ENCODE measurements around the gene CMKLR1. TPM values are rescaled to one million over a fixed set of nuclear protein-coding genes. Genes with fewer than 3 reads are reported as not detected.

CMKLR1 gene
- total and polyA plus RNA-seq, 2 donors (not counting 3 experiments of a cell fraction or from before 2014, with no cell fraction given): 0.61 TPM; not detected in 1

GRCh38 chr12:108301346-108301745 is 37.8 kb downstream of the CMKLR1 start:
- H3K9me1 ChIP-seq (replicated peaks; ENCODE audit: control insufficient read depth, extremely low read depth, insufficient read depth, low read length): no peaks in the 10 kb centered on the region
- no peak overlapping the region for H2AFZ ChIP-seq (ENCODE audit: low read depth, low read length)
- no peak overlapping the region for H3K27ac ChIP-seq (ENCODE audit: insufficient read depth, low read depth, low read length)
- BruUV-seq (replicated peaks): no TSS peak
- ChIA-PET CTCF (interaction anchor here (1.1 kb wide), 1 partner anchor 11 kb away, joined by 3 read pairs; no protein-coding TSS in a partner anchor), POLR2A (no interaction called here)
- intact Hi-C loops (cut with micrococcal nuclease) (loop anchor here (5.0 kb wide), 1 partner anchor 156 kb away; no protein-coding TSS in a partner anchor), dilution Hi-C loops (cut with MboI; ENCODE audit: extremely low pct_ligation_motif_present, low sequenced_read_pairs) (no loop called here)
- no peaks in the 10 kb centered on the region for H4K20me1 ChIP-seq (replicated peaks; ENCODE audit: control insufficient read depth, extremely low read depth, insufficient read depth, low read length)
- no peak for FAIRE-seq
- H3K36me3 ChIP-seq (ENCODE audit: control insufficient read depth in 2 of 2, extremely low read depth in 1 of 2, insufficient read depth in 2 of 2, low read length in 2 of 2): no peaks in the 10 kb centered on the region
- no peaks in the 10 kb centered on the region for H3K27me3 ChIP-seq (ENCODE audit: control insufficient read depth in 2 of 2, insufficient read depth in 2 of 2, low read length in 2 of 2)
- TF ChIP-seq JUN (IDR thresholded peaks at IDR 0.05; ENCODE audit: borderline replicate concordance, insufficient read depth, insufficient read length, low read depth) (no peak), GATA2 (IDR thresholded peaks at IDR 0.05; ENCODE audit: insufficient read depth, insufficient read length, low read depth, low read length) (no peak), EZH2 (IDR thresholded peaks at IDR 0.05; ENCODE audit: borderline replicate concordance, low read depth, low read length, severe bottlenecking) (no peak), POLR2A (IDR thresholded peaks at IDR 0.05; ENCODE audit: low read depth, low read length) (no peak), MYC (IDR thresholded peaks at IDR 0.05; ENCODE audit: low read depth, low read length) (no peak), CTCF (IDR thresholded peaks at IDR 0.05; ENCODE audit: extremely low read depth in 1 of 2, insufficient read depth in 1 of 2, low read depth in 1 of 2, low read length in 2 of 2) (no peak), MAX (IDR thresholded peaks at IDR 0.05; ENCODE audit: insufficient read depth, insufficient read length) (no peak), POLR2AphosphoS5 (IDR thresholded peaks at IDR 0.05; ENCODE audit: insufficient read depth, low read depth, low read length) (no peak), FOS (IDR thresholded peaks at IDR 0.05; ENCODE audit: borderline replicate concordance, insufficient read depth, low read length) (no peak)
- no peak overlapping the region for H3K4me2 ChIP-seq (ENCODE audit: insufficient read depth, low read length)
- no peaks in the 10 kb centered on the region for H3K9me3 ChIP-seq (replicated peaks; ENCODE audit: control insufficient read depth, insufficient read depth, low read length)
- no peak overlapping the region for H3K9ac ChIP-seq (replicated peaks; ENCODE audit: extremely low read depth, insufficient read depth, low read length)
- peaks cover 52% of the 10 kb centered on the region for H3K4me1 ChIP-seq (ENCODE audit: control insufficient read depth, extremely low read depth, insufficient read depth, low read length)
- DNase-seq (ENCODE audit: low read depth, low spot score): no peak
- H3K79me2 ChIP-seq (ENCODE audit: control insufficient read depth, insufficient read depth, low read length): no peaks in the 10 kb centered on the region
- H3K4me3 ChIP-seq (replicated peaks in 1 of 3; ENCODE audit: insufficient read depth in 1 of 3, low read depth in 1 of 3, low read length in 3 of 3): no peak overlapping the region
